Vagina (tissue), 2 donors: ENCODE measurements around the gene RASGRP2. TPM values are rescaled to one million over a fixed set of nuclear protein-coding genes. Genes with fewer than 3 reads are reported as not detected.

Experiments
- DNase-seq, 2 donors: peaks; one replicate each; pipeline ENCODE4 v3.0.0-alpha.2; 2017; ENCODE audit errors: extremely low spot score in 2 of 2
- H3K27ac ChIP-seq: fragments of 200-600 bp; sonication (generic); one replicate; pipeline ENCODE4 v1.5.1; 2019
- H3K27me3 ChIP-seq: fragments of 200-600 bp; sonication (generic); one replicate; pipeline ENCODE4 v1.5.1; 2019
- H3K36me3 ChIP-seq, 2 donors: fragments of 200-600 bp; sonication (generic); one replicate each; pipeline ENCODE4 v1.5.1; 2017 to 2019
- H3K4me1 ChIP-seq: fragments of 200-600 bp; sonication (generic); one replicate; pipeline ENCODE4 v1.5.1; 2019
- H3K4me3 ChIP-seq, 2 donors: fragments of 200-600 bp; sonication (generic); 1 replicate in 1 of 2; 2 replicates in 1 of 2; pipeline ENCODE4 v1.5.1; 2016 to 2019
- H3K9me3 ChIP-seq: fragments of 200-600 bp; sonication (generic); one replicate; pipeline ENCODE4 v1.5.1; 2019
- POLR2A ChIP-seq, 2 donors: fragments of 450-650 bp; IDR thresholded peaks; one replicate each; pipeline ENCODE4 v1.6.1; 2017; ENCODE audit warnings: antibody characterized with exemption in 2 of 2, mild to moderate bottlenecking in 2 of 2, moderate library complexity in 2 of 2
- POLR2AphosphoS5 ChIP-seq, 2 donors: sonication (generic); formaldehyde crosslinking; IDR thresholded peaks; one replicate each; pipeline ENCODE4 v1.9.0; 2017; ENCODE audit warnings: antibody characterized with exemption in 2 of 2, mild to moderate bottlenecking in 2 of 2, low read depth in 1 of 2; ENCODE audit not compliant: insufficient read depth in 1 of 2
- intact Hi-C: fragments of 100-400 bp; cut with DNase I; formaldehyde crosslinking; loops from one replicate; pipeline ENCODE4 v1.15.1; 2023
- total RNA-seq: library from RNA; depleted of rRNA; stranded (reverse); fragments of >200 nt; gene quantifications from one replicate; pipeline ENCODE4 v1.2.3, GENCODE V29; 2016
- TF ChIP-seq, protein P1 (sequence below), 3 experiments: fragments of 450-650 bp in 2 of 3; fragments of 200-600 bp in 1 of 3; sonication (generic) in 1 of 3; IDR thresholded peaks; one replicate each; pipeline ENCODE4 v1.5.1; 2017 to 2019; ENCODE audit warnings: antibody characterized with exemption in 3 of 3, mild to moderate bottlenecking in 2 of 3, moderate library complexity in 2 of 3

The RASGRP2 gene
- total RNA-seq, 1 donor from 2014 or later, result 27.5 TPM

DNA sequence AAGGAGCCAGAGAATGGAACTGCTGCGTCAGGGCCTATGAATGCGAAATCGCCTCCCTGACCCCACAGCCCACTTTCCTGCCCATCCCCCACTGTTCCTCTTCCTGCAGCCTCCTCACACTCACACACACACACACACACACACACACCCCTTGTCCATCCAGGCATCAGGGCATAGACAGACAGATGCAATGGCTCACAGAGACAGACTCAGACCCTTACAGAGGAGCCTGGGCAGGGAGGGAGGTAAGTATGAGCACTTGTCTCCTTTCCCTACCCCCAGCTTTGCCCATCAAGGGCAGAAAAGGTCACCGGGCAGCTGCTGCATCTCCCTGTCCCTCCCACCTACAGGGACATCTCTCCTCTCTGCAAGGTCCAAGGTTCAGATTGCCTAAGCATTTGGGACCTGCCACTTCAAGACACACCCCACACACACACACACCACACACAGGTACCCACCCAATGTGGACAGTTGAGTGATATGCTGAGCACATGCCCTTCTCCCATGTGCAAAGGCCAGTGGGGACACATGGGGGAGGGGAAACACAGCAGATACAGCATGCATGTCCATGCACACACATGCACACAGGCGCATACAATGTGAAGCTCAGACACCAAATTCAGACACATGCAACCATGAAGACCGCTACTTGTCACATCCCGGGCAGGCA, 18.9 kb downstream of the RASGRP2 start:
- H3K9me3 ChIP-seq, result no peaks in the 10 kb centered on the region
- no peak for TF ChIP-seq POLR2A (IDR thresholded peaks at IDR 0.05)
- TF ChIP-seq, protein P1, sequence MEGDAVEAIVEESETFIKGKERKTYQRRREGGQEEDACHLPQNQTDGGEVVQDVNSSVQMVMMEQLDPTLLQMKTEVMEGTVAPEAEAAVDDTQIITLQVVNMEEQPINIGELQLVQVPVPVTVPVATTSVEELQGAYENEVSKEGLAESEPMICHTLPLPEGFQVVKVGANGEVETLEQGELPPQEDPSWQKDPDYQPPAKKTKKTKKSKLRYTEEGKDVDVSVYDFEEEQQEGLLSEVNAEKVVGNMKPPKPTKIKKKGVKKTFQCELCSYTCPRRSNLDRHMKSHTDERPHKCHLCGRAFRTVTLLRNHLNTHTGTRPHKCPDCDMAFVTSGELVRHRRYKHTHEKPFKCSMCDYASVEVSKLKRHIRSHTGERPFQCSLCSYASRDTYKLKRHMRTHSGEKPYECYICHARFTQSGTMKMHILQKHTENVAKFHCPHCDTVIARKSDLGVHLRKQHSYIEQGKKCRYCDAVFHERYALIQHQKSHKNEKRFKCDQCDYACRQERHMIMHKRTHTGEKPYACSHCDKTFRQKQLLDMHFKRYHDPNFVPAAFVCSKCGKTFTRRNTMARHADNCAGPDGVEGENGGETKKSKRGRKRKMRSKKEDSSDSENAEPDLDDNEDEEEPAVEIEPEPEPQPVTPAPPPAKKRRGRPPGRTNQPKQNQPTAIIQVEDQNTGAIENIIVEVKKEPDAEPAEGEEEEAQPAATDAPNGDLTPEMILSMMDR (IDR thresholded peaks at IDR 0.05), result no peak
- TF ChIP-seq POLR2AphosphoS5 (IDR thresholded peaks at IDR 0.05; ENCODE audit: insufficient read depth in 1 of 2, low read depth in 1 of 2), result no peak
- no peak overlapping the region for H3K4me3 ChIP-seq
- H3K4me1 ChIP-seq, result peaks cover 7% of the 10 kb centered on the region
- intact Hi-C loops, result loop anchor here (5.0 kb wide), 1 partner anchor 173 kb away; no protein-coding TSS in a partner anchor
- DNase-seq, result no peak
- no peak overlapping the region for H3K27ac ChIP-seq
- no peaks in the 10 kb centered on the region for H3K27me3 ChIP-seq
- H3K36me3 ChIP-seq, result no peaks in the 10 kb centered on the region

GRCh38 chr11:64723907-64724862, 19.8 kb downstream of the RASGRP2 start:
- H3K4me3 ChIP-seq, result no peak overlapping the region
- no peaks in the 10 kb centered on the region for H3K9me3 ChIP-seq
- peaks cover 7% of the 10 kb centered on the region for H3K4me1 ChIP-seq
- no peak overlapping the region for H3K27ac ChIP-seq
- no peak for TF ChIP-seq POLR2A (IDR thresholded peaks at IDR 0.05)
- TF ChIP-seq POLR2AphosphoS5 (IDR thresholded peaks at IDR 0.05; ENCODE audit: insufficient read depth in 1 of 2, low read depth in 1 of 2), result no peak
- TF ChIP-seq, protein P1 (IDR thresholded peaks at IDR 0.05), result no peak
- no peaks in the 10 kb centered on the region for H3K27me3 ChIP-seq
- no peak for DNase-seq
- H3K36me3 ChIP-seq, result no peaks in the 10 kb centered on the region
- intact Hi-C loops, result loop anchor here (5.0 kb wide), 1 partner anchor 172 kb away; no protein-coding TSS in a partner anchor

DNA sequence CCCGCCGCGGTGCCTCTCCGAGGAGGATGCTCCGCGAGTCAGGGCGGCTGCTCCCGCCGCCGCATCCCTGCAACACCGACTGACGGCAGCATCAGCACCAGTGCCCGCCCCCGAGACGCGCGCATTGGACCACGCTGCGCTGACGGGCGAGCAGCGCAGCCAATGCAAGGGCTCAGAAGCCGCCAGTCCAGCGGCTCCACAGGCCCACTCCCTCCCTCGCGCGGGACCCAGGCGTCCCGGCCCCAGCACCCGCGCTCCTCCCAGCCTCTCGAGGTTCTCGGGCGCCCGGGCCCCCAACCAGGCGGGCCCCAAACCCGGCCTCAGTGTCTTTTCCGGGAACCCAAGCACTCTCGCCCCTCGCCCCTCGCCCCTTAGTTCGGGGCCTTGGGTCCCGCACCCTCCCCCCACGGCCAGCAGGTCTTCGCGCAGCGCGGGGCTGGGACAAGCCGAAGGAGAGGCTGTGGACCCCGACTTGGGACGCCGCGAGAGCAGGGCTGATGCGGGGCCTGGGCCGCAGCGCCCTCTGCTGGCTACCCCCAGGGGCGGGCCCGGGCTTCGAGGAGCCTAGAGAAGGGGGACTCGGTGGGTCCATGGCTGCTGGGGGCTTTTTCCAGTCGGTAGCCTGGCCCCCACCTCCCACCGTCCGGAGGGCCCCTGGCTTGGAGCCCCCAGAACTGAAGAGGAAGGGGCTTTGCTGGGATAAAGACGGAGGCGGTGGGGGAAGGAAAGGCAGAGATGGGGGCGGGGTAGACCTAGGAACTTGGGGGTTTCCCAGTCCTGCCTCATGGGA, 20.6 kb downstream of the RASGRP2 start, which contains the start of gene NRXN2:
TSS of gene NRXN2 (minus strand) at position 81 of the 790 bp plus-strand sequence. CDS start 9,498 bp downstream, outside the sequence.
- Histone ChIP-seq H3K4me3 (peak within 1 kb of the TSS; percentile 60 to 73), H3K27ac (peak within 1 kb of the TSS; percentile 57), H3K9me3 (no peaks in the 10 kb centered on the region), H3K27me3 (peaks cover 4% of the 10 kb centered on the region), H3K4me1 (peaks cover 7% of the 10 kb centered on the region), H3K36me3 (no peaks in the 10 kb centered on the region)
- no peak for DNase-seq
- intact Hi-C loops, result loop anchor here (5.0 kb wide), 1 partner anchor 171 kb away; no protein-coding TSS in a partner anchor
- TF ChIP-seq, protein P1 (IDR thresholded peaks at IDR 0.05), result peak; percentile 87 to 94 (median 94)
- peak in 1 of 2 donors; percentile 51 for TF ChIP-seq POLR2AphosphoS5 (IDR thresholded peaks at IDR 0.05; ENCODE audit: insufficient read depth in 1 of 2, low read depth in 1 of 2)
- no peak for TF ChIP-seq POLR2A (IDR thresholded peaks at IDR 0.05)

- peaks cover 7% of the 10 kb centered on the region for H3K4me1 ChIP-seq
- no peaks in the 10 kb centered on the region for H3K36me3 ChIP-seq
- no peak for DNase-seq
- peaks cover 4% of the 10 kb centered on the region for H3K27me3 ChIP-seq
- H3K27ac ChIP-seq, result no peak overlapping the region
- intact Hi-C loops, result loop anchor here (5.0 kb wide), 1 partner anchor 170 kb away; no protein-coding TSS in a partner anchor
- H3K4me3 ChIP-seq, result no peak overlapping the region
- TF ChIP-seq POLR2AphosphoS5 (IDR thresholded peaks at IDR 0.05; ENCODE audit: insufficient read depth in 1 of 2, low read depth in 1 of 2), result no peak
- TF ChIP-seq POLR2A (IDR thresholded peaks at IDR 0.05), result no peak
- TF ChIP-seq, protein P1 (IDR thresholded peaks at IDR 0.05), result no peak
- H3K9me3 ChIP-seq, result no peaks in the 10 kb centered on the region
Measured at GRCh38 chr11:64722141-64723065, 21.5 kb downstream of the RASGRP2 start.
